UCSD-AML1 (cell line): ENCODE measurements around the gene SGMS1.
"Not testable (repeated sequence)": the region's sequence is repeated elsewhere in the genome, so short reads cannot be mapped to it uniquely, and the experiment has no call there.

Source experiments
- DNase-seq: peaks from one replicate; lab custom pipeline; 2025; ENCODE audit not compliant: unreplicated experiment; lab: John Stamatoyannopoulos, UW

SGMS1 gene

GRCh38 chr10:50540069-50540825 is 83.5 kb downstream of the SGMS1 start:
- DNase-seq, result no peak

GRCh38 chr10:50538555-50539398 is 85.0 kb downstream of the SGMS1 start:
- no peak for DNase-seq

- DNase-seq, result no peak
Observed at GRCh38 chr10:50536617-50537240, 87.0 kb downstream of the SGMS1 start.

- DNase-seq, result not testable (repeated sequence)
Observed at GRCh38 chr10:50534748-50535376, 88.9 kb downstream of the SGMS1 start.

GRCh38 chr10:50533296-50533695 is 90.5 kb downstream of the SGMS1 start:
- DNase-seq, result no peak

GRCh38 chr10:50531388-50532077 is 92.2 kb downstream of the SGMS1 start:
- no peak for DNase-seq

GRCh38 chr10:50529660-50530059 is 94.1 kb downstream of the SGMS1 start:
- DNase-seq, result no peak

GRCh38 chr10:50528206-50528605 is 95.5 kb downstream of the SGMS1 start:
- DNase-seq, result no peak

- no peak for DNase-seq
Observed at GRCh38 chr10:50527442-50528043, 96.2 kb downstream of the SGMS1 start.

- no peak for DNase-seq
Observed at GRCh38 chr10:50526185-50526584, 97.6 kb downstream of the SGMS1 start.

GRCh38 chr10:50523357-50523756 is 100.4 kb downstream of the SGMS1 start:
- no peak for DNase-seq

- DNase-seq, result no peak
Observed at GRCh38 chr10:50522908-50523307, 100.8 kb downstream of the SGMS1 start.

- DNase-seq, result no peak
Observed at GRCh38 chr10:50520115-50520514, 103.6 kb downstream of the SGMS1 start.

- DNase-seq, result no peak
Observed at GRCh38 chr10:50517626-50518025, 106.1 kb downstream of the SGMS1 start.

GRCh38 chr10:50516171-50516570 is 107.6 kb downstream of the SGMS1 start:
- DNase-seq, result no peak

GRCh38 chr10:50515420-50515819 is 108.3 kb downstream of the SGMS1 start:
- DNase-seq, result no peak

- DNase-seq, result no peak
Observed at GRCh38 chr10:50514995-50515394, 108.8 kb downstream of the SGMS1 start.

GRCh38 chr10:50513956-50514355 is 109.8 kb downstream of the SGMS1 start:
- no peak for DNase-seq

GRCh38 chr10:50512743-50513416 is 110.9 kb downstream of the SGMS1 start:
- no peak for DNase-seq

- no peak for DNase-seq
Observed at GRCh38 chr10:50512214-50512595, 111.6 kb downstream of the SGMS1 start.
